Osteoblast (primary cell): ENCODE data around the gene MAP2K4. TPM values are rescaled to one million over a fixed set of nuclear protein-coding genes. Genes with fewer than 3 reads are reported as not detected.

ENCODE experiments used
- DNase-seq: peaks from one replicate; pipeline ENCODE4 v3.0.0; 2011; ENCODE audit warnings: low spot score, mixed read lengths; ENCODE audit not compliant: insufficient read length; ENCODE audit errors: missing footprints
- H2AFZ ChIP-seq: 2 replicates; pipeline ENCODE4 v1.6.0; 2011; ENCODE audit warnings: mild to moderate bottlenecking, low read length
- H3K27ac ChIP-seq: 2 replicates; pipeline ENCODE4 v1.5.1; 2011; ENCODE audit warnings: mild to moderate bottlenecking, low read depth, low read length, moderate library complexity
- H3K27me3 ChIP-seq: 2 replicates; pipeline ENCODE4 v1.6.0; 2012; ENCODE audit warnings: mild to moderate bottlenecking, control low read depth, inconsistent platforms, low read length, moderate library complexity; ENCODE audit not compliant: insufficient read depth
- H3K36me3 ChIP-seq: 2 replicates; pipeline ENCODE4 v1.5.1; 2011; ENCODE audit warnings: mild to moderate bottlenecking, low read length, control low read depth, moderate library complexity; ENCODE audit not compliant: insufficient read depth
- H3K4me1 ChIP-seq: 2 replicates; pipeline ENCODE4 v1.5.1; 2011; ENCODE audit warnings: mild to moderate bottlenecking, low read length, control low read depth, moderate library complexity; ENCODE audit not compliant: insufficient read depth
- H3K4me2 ChIP-seq: 2 replicates; pipeline ENCODE4 v1.6.0; 2011; ENCODE audit warnings: mild to moderate bottlenecking, low read length; ENCODE audit not compliant: insufficient read depth
- H3K4me3 ChIP-seq: fragments of 200-600 bp; sonication (generic); 3 replicates; pipeline ENCODE4 v1.5.1; 2012; ENCODE audit warnings: mild to moderate bottlenecking, low read length, inconsistent platforms; ENCODE audit not compliant: insufficient read depth
- H3K79me2 ChIP-seq: 2 replicates; pipeline ENCODE4 v1.6.0; 2012; ENCODE audit warnings: mild to moderate bottlenecking, low read length, control low read depth, inconsistent platforms; ENCODE audit not compliant: insufficient read depth
- H3K9me3 ChIP-seq: 2 replicates; pipeline ENCODE4 v1.5.1; 2011; ENCODE audit warnings: low read depth, low read length, control low read depth
- H4K20me1 ChIP-seq: 2 replicates; pipeline ENCODE4 v1.6.0; 2012; ENCODE audit warnings: mild to moderate bottlenecking, low read length, control low read depth; ENCODE audit not compliant: insufficient read depth
- total RNA-seq: library from RNA; depleted of rRNA; stranded (reverse); fragments of >200 nt; gene quantifications from 2 replicates; pipeline ENCODE4 v1.2.3, GENCODE V29; 2012
- TF ChIP-seq, protein P1 (sequence below): IDR thresholded peaks from 2 replicates; pipeline ENCODE4 v1.5.1; 2011; ENCODE audit warnings: mild to moderate bottlenecking, low read depth, low read length, moderate library complexity; ENCODE audit errors: extremely low read depth

The MAP2K4 gene
- total RNA-seq, 1 donor, result 40.9 TPM

DNA sequence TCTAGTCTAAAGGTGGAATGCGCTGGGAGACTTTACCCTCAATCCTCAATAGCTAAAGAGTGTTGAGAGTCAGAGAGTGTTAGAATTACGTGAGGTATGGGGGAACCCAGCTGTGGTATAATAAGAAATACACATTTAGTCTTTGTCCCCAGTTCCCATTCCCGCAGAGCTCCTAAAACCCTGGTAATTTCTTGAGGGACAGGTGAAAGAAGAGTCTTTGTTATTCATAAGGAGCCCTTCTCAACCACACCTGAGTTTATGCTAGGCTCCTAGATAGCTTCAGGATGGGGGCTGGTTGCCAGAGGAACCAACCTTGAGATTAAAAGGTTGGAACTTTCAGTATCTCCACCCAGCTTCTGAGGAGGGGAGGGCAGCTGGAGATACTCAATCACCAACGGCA lies 29.2 kb upstream of the MAP2K4 start:
- no peak overlapping the region for H3K4me2 ChIP-seq
- TF ChIP-seq, protein P1, sequence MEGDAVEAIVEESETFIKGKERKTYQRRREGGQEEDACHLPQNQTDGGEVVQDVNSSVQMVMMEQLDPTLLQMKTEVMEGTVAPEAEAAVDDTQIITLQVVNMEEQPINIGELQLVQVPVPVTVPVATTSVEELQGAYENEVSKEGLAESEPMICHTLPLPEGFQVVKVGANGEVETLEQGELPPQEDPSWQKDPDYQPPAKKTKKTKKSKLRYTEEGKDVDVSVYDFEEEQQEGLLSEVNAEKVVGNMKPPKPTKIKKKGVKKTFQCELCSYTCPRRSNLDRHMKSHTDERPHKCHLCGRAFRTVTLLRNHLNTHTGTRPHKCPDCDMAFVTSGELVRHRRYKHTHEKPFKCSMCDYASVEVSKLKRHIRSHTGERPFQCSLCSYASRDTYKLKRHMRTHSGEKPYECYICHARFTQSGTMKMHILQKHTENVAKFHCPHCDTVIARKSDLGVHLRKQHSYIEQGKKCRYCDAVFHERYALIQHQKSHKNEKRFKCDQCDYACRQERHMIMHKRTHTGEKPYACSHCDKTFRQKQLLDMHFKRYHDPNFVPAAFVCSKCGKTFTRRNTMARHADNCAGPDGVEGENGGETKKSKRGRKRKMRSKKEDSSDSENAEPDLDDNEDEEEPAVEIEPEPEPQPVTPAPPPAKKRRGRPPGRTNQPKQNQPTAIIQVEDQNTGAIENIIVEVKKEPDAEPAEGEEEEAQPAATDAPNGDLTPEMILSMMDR, result no peak
- peaks cover 4% of the 10 kb centered on the region for H3K79me2 ChIP-seq
- no peaks in the 10 kb centered on the region for H3K9me3 ChIP-seq
- H3K27me3 ChIP-seq, result no peaks in the 10 kb centered on the region
- DNase-seq, result no peak
- peaks cover 11% of the 10 kb centered on the region for H3K4me1 ChIP-seq
- H3K36me3 ChIP-seq, result peaks cover 32% of the 10 kb centered on the region
- no peak overlapping the region for H3K4me3 ChIP-seq
- H3K27ac ChIP-seq, result no peak overlapping the region
- H4K20me1 ChIP-seq, result peaks cover 5% of the 10 kb centered on the region
- H2AFZ ChIP-seq, result no peak overlapping the region

DNA sequence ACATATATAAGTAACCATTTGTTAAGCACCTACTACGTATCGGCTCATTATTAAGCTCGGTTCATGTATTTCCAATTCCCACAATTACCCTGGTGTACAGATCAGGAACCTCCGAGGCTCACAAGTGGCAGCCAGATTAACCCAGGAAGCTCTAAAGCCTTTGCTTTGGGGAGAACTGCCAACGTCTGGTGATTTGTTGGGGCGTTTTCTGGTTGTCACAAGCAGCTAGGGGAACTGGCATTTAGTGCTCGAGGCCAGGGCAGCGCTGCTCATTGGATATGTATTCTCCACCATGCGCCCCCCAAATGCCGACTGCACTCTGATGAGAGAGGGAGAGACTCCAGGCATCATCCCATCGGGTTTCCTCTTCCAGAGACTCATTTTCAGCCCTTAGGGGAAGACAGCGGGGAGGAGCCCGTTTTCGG lies 23.9 kb upstream of the MAP2K4 start:
- TF ChIP-seq, protein P1, result no peak
- H3K4me2 ChIP-seq, result peak overlapping the region; percentile 95
- H3K4me1 ChIP-seq, result peaks cover 14% of the 10 kb centered on the region
- peak; percentile 80 for DNase-seq
- H3K27me3 ChIP-seq, result no peaks in the 10 kb centered on the region
- peak overlapping the region; percentile 93 for H2AFZ ChIP-seq
- no peaks in the 10 kb centered on the region for H4K20me1 ChIP-seq
- peak overlapping the region; percentile 95 for H3K4me3 ChIP-seq
- H3K9me3 ChIP-seq, result no peaks in the 10 kb centered on the region
- H3K36me3 ChIP-seq, result peaks cover 9% of the 10 kb centered on the region
- peaks cover 9% of the 10 kb centered on the region for H3K79me2 ChIP-seq
- H3K27ac ChIP-seq, result peak overlapping the region; percentile 87

DNA sequence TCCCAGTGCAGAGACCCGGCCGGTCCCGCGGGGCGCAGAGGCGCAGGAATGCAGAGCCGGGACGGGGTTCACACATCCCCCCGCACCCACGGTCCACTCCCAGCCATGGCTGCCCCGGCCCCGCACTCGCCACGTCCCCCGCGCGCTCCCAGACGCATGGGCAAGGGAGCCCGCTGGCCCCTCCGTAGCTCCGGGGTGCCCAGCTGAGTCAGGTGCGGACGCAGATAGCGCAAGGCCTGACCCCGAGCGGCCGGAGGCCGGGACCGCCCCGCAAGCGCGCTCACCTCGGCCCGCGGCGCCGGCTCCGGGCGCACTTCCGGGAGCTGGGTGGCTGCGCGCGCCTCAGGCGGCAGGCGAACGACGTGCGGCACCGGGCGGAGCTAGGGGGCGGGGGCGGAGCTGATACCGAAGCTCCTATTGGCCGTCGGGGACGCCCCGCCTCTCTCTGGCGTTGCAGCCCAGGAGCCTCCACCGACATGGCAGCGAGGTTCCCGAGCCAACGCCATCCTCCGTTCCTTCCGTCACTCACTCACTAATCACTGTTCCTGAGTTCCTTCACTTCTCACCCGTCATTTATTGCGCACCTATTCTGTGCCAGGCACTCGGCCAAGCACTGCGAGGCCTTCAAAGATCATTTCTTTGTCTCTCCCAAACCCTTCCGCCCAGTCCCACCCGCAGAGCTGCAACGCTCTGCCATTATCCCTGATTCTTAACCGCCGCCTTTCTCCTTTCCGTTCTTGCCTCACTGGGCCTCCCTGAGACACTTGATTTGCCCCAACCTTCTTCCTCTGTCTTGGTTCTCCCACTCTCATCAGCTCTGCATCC lies 23.3 kb upstream of the MAP2K4 start, which contains the start of gene ZNF18:
ZNF18 (minus strand) TSS at position 329 of the 825 bp plus-strand sequence. CDS start 4,646 bp downstream, outside the sequence.
- no peaks in the 10 kb centered on the region for H3K9me3 ChIP-seq
- H3K27ac ChIP-seq, result peak within 1 kb of the TSS; percentile 87
- H3K79me2 ChIP-seq, result peaks cover 9% of the 10 kb centered on the region
- DNase-seq, result peak; percentile 100
- TF ChIP-seq, protein P1, result no peak
- H2AFZ ChIP-seq, result peak within 1 kb of the TSS; percentile 100
- no peaks in the 10 kb centered on the region for H3K27me3 ChIP-seq
- peaks cover 4% of the 10 kb centered on the region for H3K36me3 ChIP-seq
- H3K4me3 ChIP-seq, result peak within 1 kb of the TSS; percentile 95
- H3K4me1 ChIP-seq, result peaks cover 14% of the 10 kb centered on the region
- peak within 1 kb of the TSS; percentile 95 for H3K4me2 ChIP-seq
- no peaks in the 10 kb centered on the region for H4K20me1 ChIP-seq

DNA sequence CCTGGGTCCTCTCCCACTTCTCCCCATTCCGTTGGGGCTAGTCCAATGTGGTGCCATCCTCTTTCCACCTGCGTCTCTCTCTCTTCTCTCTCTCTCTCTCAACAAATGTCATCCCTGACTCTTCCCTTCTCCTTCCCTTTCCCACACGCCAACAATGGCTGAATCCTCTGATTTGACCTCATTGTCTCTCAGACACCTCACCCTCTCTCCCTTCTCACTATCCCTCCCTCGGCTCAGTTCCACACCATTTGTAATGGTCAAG lies 22.8 kb upstream of the MAP2K4 start:
- H3K4me3 ChIP-seq, result peak overlapping the region; percentile 95
- H3K27ac ChIP-seq, result peak overlapping the region; percentile 87
- H3K9me3 ChIP-seq, result no peaks in the 10 kb centered on the region
- H3K27me3 ChIP-seq, result no peaks in the 10 kb centered on the region
- peaks cover 9% of the 10 kb centered on the region for H3K79me2 ChIP-seq
- peaks cover 14% of the 10 kb centered on the region for H3K4me1 ChIP-seq
- peak overlapping the region; percentile 95 for H3K4me2 ChIP-seq
- TF ChIP-seq, protein P1, result no peak
- no peaks in the 10 kb centered on the region for H3K36me3 ChIP-seq
- H4K20me1 ChIP-seq, result no peaks in the 10 kb centered on the region
- no peak for DNase-seq
- peak overlapping the region; percentile 100 for H2AFZ ChIP-seq
